ENCODE data around the gene ZNF441. TPM values are rescaled to one million over a fixed set of nuclear protein-coding genes. Genes with fewer than 3 reads are reported as not detected.

Gene ZNF441
- total RNA-seq, 4 donors from 2014 or later, result 2.6 to 12.8 (median 4.6) TPM

DNA sequence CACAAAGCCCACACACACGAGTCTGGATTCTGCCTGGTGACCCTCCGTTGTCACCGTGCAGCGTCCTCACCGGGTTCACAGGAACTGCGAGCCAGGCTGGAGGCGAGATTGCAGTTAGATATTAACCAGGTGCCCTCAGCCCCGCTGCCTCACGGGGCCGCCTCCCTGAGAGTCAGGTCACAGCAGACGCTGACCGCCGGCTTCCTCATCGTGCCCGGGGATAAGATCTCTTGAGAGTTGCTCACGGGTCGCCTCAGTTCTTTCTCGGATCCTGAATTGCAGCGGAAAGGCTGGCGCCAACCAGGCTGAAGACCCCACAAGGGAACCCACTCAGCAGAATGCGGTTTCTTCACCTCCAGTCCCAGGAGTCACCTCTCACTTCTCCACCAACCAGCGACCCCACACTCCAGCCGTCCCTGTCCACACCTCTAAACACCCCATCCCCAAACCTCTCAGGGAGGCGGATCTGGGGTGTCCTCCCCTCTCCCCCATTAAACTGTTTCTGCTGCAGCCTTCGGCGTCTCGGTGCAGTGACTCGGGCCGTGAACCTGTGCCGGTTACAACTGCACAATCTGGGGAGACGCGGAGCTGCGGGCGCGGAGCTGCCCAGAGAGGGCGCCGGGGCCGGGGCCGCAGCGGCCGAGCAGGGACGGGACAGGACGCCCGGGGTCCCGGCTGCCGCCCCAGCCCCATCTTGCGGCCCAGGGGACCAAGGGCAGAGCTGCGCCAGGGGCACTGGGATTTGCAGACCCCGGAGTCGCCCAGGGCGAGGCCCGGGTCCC lies 28.6 kb upstream of the ZNF441 start:
- peak; percentile 58 for ATAC-seq (ENCODE audit: low FRiP score)
- DNase-seq (ENCODE audit: low spot score), result peak; percentile 32
- TF ChIP-seq, protein P1, sequence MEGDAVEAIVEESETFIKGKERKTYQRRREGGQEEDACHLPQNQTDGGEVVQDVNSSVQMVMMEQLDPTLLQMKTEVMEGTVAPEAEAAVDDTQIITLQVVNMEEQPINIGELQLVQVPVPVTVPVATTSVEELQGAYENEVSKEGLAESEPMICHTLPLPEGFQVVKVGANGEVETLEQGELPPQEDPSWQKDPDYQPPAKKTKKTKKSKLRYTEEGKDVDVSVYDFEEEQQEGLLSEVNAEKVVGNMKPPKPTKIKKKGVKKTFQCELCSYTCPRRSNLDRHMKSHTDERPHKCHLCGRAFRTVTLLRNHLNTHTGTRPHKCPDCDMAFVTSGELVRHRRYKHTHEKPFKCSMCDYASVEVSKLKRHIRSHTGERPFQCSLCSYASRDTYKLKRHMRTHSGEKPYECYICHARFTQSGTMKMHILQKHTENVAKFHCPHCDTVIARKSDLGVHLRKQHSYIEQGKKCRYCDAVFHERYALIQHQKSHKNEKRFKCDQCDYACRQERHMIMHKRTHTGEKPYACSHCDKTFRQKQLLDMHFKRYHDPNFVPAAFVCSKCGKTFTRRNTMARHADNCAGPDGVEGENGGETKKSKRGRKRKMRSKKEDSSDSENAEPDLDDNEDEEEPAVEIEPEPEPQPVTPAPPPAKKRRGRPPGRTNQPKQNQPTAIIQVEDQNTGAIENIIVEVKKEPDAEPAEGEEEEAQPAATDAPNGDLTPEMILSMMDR (IDR thresholded peaks at IDR 0.05), result no peak

- TF ChIP-seq, protein P1 (IDR thresholded peaks at IDR 0.05), result no peak
- DNase-seq (ENCODE audit: low spot score) (peak; percentile 99), ATAC-seq (ENCODE audit: low FRiP score) (peak; percentile 98)
Measured at GRCh38 chr19:11738746-11739620, 27.8 kb upstream of the ZNF441 start, which contains the start of gene ZNF823. Gene ZNF823, minus strand, starts transcription at chr19:11738946. Its CDS starts 127 bp downstream, at chr19:11738819.

DNA sequence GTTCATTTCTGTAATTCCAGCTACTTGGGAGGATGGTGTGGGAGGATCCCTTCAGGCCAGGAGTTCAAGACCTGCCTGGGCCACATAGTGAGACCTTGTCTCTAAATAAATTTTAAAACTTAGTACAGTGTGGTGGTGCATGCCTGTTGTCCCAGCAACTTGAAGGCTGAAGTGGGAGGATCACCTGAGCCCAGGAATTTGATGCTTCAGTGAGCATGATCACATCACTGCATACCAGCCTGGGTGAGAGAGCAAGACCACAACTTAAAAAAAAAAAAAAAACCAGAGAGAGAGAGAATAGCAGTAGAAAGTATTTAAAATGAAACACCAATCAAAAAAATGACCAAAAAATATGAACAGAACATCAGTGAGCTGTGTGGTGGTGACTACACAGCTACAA lies 20.9 kb upstream of the ZNF441 start:
- TF ChIP-seq, protein P1 (IDR thresholded peaks at IDR 0.05), result no peak
- DNase-seq (ENCODE audit: low spot score) (no peak), ATAC-seq (ENCODE audit: low FRiP score) (no peak)

DNA sequence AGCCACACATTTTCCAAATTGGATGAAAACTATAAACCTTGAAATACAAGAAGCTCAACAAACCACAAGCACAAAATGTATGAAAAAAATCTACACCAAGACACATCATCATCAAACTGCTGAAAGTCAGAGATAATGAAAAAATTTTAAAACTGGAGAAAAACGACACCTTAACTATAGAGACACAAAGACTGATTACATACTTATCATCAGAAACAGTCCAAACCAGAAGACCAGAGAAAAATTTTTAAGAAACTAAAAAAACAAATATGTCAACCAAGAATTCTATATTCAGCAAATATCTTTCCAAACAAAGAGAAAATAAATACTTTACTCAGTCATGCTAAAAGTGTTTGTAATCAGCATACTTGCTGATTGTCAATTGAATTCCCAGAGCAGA lies 19.5 kb upstream of the ZNF441 start:
- no peak for ATAC-seq (ENCODE audit: low FRiP score)
- DNase-seq (ENCODE audit: low spot score), result no peak
- TF ChIP-seq, protein P1 (IDR thresholded peaks at IDR 0.05), result no peak

DNA sequence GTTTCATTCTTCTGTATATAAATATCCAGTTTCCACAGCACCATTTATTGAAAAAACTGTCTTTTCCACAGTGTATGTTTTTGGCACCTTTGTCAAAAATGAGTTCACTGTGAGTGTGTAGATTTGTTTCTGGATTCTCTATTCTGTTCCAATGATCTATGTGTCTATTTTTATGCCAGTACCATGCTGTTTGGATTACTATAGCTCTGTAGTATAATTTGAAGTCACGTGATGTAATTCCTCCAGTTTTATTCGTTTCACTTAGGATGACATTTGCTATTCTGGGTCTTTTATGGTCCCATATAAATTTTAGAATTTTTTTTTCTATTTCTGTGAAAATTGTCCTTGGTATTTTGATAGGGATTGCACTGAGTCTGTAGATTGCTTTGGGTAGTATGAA lies 17.0 kb upstream of the ZNF441 start:
- ATAC-seq (ENCODE audit: low FRiP score), result no peak
- TF ChIP-seq, protein P1 (IDR thresholded peaks at IDR 0.05), result no peak
- DNase-seq (ENCODE audit: low spot score), result no peak

GRCh38 chr19:11752244-11752736 lies 14.5 kb upstream of the ZNF441 start:
- no peak for DNase-seq (ENCODE audit: low spot score)
- no peak for ATAC-seq (ENCODE audit: low FRiP score)
- TF ChIP-seq, protein P1 (IDR thresholded peaks at IDR 0.05), result no peak
